Measurements from ENCODE around the gene TNFAIP8L1.

DNA sequence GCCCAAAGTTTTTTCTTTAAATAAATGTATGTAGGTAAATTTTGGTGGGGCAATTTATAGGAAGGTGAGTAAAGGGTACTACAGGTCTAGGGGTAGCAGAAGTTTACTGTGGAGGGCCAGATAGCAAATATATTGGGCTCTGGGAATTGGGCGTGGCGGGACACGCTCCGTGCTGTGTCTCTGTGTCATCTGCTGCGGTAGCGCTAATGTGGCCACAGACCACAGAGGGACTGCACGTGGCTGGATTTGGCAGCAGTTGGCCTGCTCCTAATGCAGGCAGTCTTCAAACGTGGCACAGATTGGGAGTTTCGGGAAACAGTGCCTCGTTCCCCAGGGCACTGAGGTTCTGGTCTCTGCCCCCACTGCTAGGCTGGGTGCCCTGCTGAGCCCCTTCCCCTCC, 47.4 kb downstream of the TNFAIP8L1 start:
- TF ChIP-seq, protein P1, sequence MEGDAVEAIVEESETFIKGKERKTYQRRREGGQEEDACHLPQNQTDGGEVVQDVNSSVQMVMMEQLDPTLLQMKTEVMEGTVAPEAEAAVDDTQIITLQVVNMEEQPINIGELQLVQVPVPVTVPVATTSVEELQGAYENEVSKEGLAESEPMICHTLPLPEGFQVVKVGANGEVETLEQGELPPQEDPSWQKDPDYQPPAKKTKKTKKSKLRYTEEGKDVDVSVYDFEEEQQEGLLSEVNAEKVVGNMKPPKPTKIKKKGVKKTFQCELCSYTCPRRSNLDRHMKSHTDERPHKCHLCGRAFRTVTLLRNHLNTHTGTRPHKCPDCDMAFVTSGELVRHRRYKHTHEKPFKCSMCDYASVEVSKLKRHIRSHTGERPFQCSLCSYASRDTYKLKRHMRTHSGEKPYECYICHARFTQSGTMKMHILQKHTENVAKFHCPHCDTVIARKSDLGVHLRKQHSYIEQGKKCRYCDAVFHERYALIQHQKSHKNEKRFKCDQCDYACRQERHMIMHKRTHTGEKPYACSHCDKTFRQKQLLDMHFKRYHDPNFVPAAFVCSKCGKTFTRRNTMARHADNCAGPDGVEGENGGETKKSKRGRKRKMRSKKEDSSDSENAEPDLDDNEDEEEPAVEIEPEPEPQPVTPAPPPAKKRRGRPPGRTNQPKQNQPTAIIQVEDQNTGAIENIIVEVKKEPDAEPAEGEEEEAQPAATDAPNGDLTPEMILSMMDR (IDR thresholded peaks at IDR 0.05; ENCODE audit: poor library complexity): no peak
- TF ChIP-seq EZH2 (IDR thresholded peaks at IDR 0.05; ENCODE audit: borderline replicate concordance): no peak
- no peak for TF ChIP-seq EZH2phosphoT487 (IDR thresholded peaks at IDR 0.05; ENCODE audit: low read depth, severe bottlenecking, unreplicated experiment)

All from hepatocyte (in vitro differentiated cells).